Measurements from ENCODE around the gene C1orf232.

Gene C1orf232

GRCh38 chr1:26175346-26175745 is 6.6 kb upstream of the C1orf232 start:
- no peak for DNase-seq

DNA sequence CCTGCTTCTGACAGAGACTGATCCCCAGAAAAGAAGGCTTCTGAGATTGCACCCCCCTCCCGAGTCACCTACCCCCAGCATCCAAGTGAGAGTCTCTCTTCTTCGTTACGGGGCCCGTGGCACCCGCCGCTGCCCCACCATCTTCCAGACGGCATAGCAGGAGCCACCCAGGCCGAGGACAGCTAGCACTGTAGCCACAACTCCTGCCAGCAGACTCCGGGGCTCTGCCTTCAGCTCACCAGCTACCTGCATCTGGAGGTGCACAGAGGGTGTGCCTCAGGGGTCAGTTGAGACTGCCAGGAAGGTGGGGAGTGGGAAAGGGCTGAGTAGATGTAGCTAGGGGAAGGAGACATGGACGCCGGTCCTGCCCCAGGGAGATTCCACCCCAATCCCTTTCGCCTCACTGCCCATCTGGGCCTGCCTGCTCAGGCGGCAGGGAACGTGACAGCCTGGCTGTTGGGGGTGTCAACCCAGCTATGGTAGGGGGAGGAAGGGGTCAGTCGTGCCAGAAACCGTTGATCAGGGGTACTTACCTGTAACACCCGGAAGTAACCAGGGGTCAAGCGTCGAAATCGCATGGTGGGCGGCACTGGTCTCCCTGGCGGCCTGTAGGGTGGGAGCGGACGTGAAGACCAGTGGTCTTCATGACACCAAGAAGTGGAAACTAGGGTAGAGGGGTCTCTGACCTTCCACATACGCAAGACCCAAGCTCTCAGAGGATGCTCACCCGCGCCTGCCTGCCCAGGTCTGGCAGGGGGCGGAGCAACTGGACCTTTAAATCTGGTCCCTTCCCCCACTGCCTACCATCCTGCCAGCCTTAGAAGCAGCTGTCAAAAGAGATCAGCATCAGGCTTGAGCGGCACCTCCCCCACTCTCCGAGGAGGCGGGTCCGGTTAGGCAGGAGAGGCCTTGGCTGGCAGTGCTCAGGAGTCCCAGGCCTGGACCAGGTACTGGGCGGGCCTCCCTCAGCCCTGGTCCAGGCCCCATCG is 2.6 kb upstream of the C1orf232 start, which contains the start of gene ZNF593OS:
Gene ZNF593OS (minus strand): TSS at position 749 of the 989 bp plus-strand sequence. CDS start 171 bp downstream, at position 578.
- DNase-seq: no peak

- no peak for DNase-seq
Measured at GRCh38 chr1:26170472-26170821, 1.7 kb upstream of the C1orf232 start.

GRCh38 chr1:26169669-26170471 is 1.1 kb upstream of the C1orf232 start, which contains the start of gene ZNF593:
ZNF593 (plus strand) TSS chr1:26169908; CDS start chr1:26169984, 76 bp downstream.
- peak; percentile 95 for DNase-seq

- DNase-seq: no peak
Measured at GRCh38 chr1:26169198-26169554, 413 bp upstream of the C1orf232 start.

- DNase-seq: no peak
Measured at GRCh38 chr1:26166719-26167281, 2.0 kb downstream of the C1orf232 start.

GRCh38 chr1:26164861-26165842 is 3.6 kb downstream of the C1orf232 start:
- DNase-seq: no peak

GRCh38 chr1:26164036-26164860 is 4.5 kb downstream of the C1orf232 start:
- DNase-seq: no peak

DNA sequence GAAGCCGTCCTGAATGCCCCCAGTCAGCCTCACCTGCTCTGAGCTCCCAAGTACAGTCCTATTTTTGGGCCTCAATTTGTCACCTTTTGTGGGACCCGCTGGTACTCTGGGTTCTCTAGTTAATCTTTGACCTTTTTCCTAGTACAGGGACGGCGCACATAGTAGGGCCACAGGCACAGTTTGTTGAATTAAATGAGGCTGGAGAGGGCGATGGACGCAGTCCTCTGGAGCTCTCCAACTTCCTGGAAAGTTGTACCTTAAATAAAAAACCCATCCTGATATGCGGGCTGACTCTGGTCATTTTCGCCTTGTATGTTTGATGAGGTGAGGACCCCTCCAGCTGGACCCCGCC is 5.1 kb downstream of the C1orf232 start:
- no peak for DNase-seq

GRCh38 chr1:26162220-26162709 is 6.5 kb downstream of the C1orf232 start:
- DNase-seq: no peak

GRCh38 chr1:26161415-26162219 is 7.1 kb downstream of the C1orf232 start:
- peak; percentile 32 for DNase-seq

GRCh38 chr1:26160527-26161414 is 8.0 kb downstream of the C1orf232 start:
- no peak for DNase-seq

DNA sequence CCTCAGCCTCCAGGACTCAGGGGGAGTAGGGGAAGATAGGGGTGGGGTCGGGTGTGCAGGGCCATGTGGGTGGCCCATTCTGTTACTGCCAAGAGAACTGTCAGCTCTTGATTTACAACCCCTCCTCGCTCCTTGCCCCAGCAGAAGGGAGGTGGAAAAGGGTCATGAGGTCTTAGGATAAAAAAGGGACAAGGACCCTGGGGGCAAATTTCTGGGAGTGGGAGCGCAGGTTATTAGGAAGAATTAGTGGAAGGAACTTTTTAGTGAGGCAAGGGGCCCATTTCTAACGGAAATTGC is 9.1 kb downstream of the C1orf232 start:
- DNase-seq: no peak

DNA sequence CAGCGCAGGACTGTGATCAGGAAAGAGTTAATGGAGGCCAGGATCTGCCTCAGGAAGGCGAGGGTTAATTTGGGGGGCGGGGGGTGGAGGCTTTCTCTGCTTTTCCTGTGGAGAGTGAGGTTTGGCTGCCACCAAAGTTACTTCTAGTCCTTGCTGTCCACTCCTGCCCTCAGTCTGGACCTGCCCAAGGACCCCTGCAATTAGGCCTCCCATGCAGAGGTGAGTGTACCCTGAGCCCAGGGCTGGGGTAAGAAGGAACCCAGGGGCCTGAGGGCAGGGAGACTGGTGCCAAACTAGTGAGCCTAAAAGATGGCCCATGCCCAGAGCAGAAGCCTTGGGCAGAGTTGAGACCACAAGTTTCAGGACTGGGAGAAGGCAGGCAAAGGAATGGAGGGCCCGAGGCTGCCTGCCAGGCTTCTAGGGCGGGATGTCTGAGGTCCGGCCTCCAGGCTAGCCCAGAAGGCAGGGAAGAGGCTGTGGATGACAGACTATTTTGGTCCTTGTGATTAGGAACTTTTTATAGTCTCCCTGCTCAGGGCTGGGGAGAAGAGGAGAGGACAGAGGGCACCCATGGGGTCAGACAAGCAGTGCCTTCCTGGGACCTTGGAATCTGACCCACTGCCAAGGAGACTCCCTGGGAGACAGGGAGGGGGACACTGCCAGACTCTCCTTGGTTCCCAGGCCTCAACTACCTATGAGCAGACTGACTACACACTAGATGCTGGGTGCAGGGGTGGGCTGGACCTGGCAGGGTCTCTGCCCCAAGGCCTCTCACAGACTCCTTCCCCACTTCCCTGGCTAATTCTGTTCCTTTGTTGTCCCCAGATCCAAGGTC is 9.6 kb downstream of the C1orf232 start, which contains the start of gene FAM110D:
Gene FAM110D (plus strand): TSS at position 172 of the 835 bp plus-strand sequence. CDS start 2,213 bp downstream, outside the sequence.
- DNase-seq: no peak

DNA sequence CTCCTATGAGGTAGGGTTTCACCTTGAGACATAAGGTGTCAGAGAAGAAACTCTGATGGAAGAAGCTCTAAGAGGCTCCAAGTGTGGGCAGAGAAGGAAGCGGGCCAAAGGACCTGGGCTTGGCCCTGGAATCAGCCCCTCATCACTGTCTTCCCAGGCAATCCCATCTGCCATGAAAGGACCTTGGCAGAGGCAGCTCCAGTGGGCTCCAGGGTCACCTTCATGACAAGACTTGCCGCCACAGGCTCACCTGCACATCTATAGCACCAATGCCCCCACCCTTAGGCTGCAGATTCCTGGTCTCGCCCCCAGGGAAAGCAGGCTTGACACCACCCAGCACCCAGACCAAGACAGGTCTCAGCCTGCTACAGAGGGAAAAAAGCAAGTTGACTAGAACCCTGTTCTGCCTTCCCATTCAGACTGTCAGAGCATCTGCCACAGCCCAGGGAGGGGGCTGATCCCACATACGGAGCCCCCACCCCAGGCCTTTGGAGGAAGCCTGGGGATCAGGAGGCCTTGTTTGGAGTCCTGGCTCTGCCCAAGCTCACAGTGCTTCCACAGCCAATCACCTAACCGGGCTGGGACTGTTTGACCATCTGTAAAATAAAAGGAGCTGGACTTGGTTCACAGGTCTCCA is 10.4 kb downstream of the C1orf232 start:
- DNase-seq: no peak

- DNase-seq: no peak
Measured at GRCh38 chr1:26156285-26157038, 12.3 kb downstream of the C1orf232 start.

Measured in activated CD4-positive, alpha-beta T cell treated with anti-CD3 and anti-CD28 coated beads, Interleukin-2, amount 50 U/mL, for 16 hours (primary cell).